Measurements from ENCODE around the gene ACTMAP. TPM values are rescaled to one million over a fixed set of nuclear protein-coding genes. Genes with fewer than 3 reads are reported as not detected.

The ACTMAP gene
- polyA plus RNA-seq, 3 donors: 4.3 to 13.0 (median 8.5) TPM

DNA sequence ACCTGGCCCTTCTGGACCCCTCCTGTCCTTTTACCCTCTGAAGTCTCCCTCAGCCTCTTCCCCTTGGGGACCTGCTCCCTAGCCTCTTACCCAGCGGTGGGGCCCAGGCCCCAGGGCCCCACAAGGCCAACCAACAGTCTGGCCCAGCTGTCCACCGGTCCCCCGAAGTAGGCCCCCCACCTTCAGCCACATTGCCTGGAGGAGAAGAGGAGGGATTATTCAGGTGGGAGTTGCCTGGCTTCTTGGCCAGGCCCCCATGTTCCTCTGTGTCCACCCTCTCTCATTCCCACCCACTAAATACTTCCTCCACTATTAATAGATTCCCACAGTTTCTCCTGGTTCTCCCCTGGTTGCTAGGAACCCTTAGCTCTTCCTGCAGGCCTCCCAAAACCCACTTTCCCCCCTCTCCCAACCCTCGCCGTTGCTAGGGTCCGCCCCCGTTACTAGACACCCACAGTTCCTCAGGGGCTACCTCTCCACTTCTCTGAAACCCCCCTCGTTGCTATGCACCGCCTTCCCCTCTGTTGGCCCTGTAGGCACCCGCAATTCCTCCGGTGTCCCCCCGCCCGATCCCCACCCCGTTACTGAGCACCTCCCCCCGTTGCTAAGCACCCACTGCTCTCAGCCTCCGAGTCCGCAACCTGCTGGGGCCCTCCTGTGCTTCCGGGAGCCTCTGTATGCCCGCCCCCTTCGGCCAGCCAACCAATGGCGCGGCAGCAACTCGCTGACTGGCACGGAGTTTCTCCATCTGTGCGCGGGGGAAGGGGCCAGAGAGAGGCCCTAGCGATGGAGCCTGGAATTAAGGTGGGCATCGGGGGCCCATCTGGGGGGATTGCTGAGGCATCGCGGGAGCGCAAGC lies 35.6 kb downstream of the ACTMAP start:
- Histone ChIP-seq H3K4me3 (replicated peaks in 1 of 3; ENCODE audit: low read depth in 2 of 3, low read length in 3 of 3) (peak overlapping the region; percentile 56 to 91 (median 61)), H3K4me1 (ENCODE audit: control insufficient read depth in 1 of 2, insufficient read depth in 2 of 2, low read length in 2 of 2) (peaks cover 45 to 53% of the 10 kb centered on the region in 2 donors)

GRCh38 chr19:40713939-40714338 lies 36.3 kb downstream of the ACTMAP start:
- no peak for DNase-seq
- Histone ChIP-seq H3K4me2 (replicated peaks; ENCODE audit: extremely low read depth, low read length, poor library complexity, severe bottlenecking) (peak overlapping the region; percentile 87), H3K27me3 (ENCODE audit: control insufficient read depth in 2 of 2, insufficient read depth in 2 of 2, low read length in 2 of 2) (no peaks in the 10 kb centered on the region), H3K4me1 (ENCODE audit: control insufficient read depth in 1 of 2, insufficient read depth in 2 of 2, low read length in 2 of 2) (peaks cover 38 to 46% of the 10 kb centered on the region in 2 donors), H2AFZ (ENCODE audit: insufficient read depth, low read depth, low read length, poor library complexity, severe bottlenecking) (peak overlapping the region; percentile 96), H3K9ac (ENCODE audit: insufficient read depth, low read length, poor library complexity, severe bottlenecking) (no peak overlapping the region), H3K4me3 (replicated peaks in 1 of 3; ENCODE audit: low read depth in 2 of 3, low read length in 3 of 3) (peak overlapping the region in 1 of 3 experiments; percentile 91), H3K27ac (ENCODE audit: low read depth in 1 of 2, low read length in 2 of 2) (peak overlapping the region in 1 of 2 donors; percentile 96), H3K36me3 (replicated peaks in 1 of 2; ENCODE audit: control insufficient read depth in 1 of 2, insufficient read depth in 2 of 2, low read length in 2 of 2) (peaks cover 11 to 32% of the 10 kb centered on the region in 2 donors), H4K20me1 (ENCODE audit: insufficient read depth, low read length) (no peaks in the 10 kb centered on the region), H3K9me3 (replicated peaks in 1 of 2; ENCODE audit: control insufficient read depth in 1 of 2, insufficient read depth in 1 of 2, low read length in 2 of 2) (no peaks in the 10 kb centered on the region), H3K79me2 (ENCODE audit: insufficient read depth, low read length) (peaks cover 32% of the 10 kb centered on the region)
- Mint-ChIP-seq H3K9me3 (peaks cover 0 to 3% (median 0%) of the 10 kb centered on the region in 7 donors), H3K36me3 (peaks cover 33 to 47% of the 10 kb centered on the region in 2 donors), H3K4me3 (peak overlapping the region in 1 of 2 donors; percentile 88), H3K27me3 (ENCODE audit: low read depth in 3 of 3) (peaks cover 0 to 8% (median 5%) of the 10 kb centered on the region in 3 donors), H3K27ac (peak overlapping the region in 5 of 7 donors; percentile 23 to 98 (median 79)), H3K4me1 (peaks cover 53% of the 10 kb centered on the region)
- intact Hi-C loops (cut with micrococcal nuclease): loop anchor here (2.0 kb wide), 2 partner anchors 35 to 63 kb away; no protein-coding TSS in a partner anchor
- TF ChIP-seq, protein P1, sequence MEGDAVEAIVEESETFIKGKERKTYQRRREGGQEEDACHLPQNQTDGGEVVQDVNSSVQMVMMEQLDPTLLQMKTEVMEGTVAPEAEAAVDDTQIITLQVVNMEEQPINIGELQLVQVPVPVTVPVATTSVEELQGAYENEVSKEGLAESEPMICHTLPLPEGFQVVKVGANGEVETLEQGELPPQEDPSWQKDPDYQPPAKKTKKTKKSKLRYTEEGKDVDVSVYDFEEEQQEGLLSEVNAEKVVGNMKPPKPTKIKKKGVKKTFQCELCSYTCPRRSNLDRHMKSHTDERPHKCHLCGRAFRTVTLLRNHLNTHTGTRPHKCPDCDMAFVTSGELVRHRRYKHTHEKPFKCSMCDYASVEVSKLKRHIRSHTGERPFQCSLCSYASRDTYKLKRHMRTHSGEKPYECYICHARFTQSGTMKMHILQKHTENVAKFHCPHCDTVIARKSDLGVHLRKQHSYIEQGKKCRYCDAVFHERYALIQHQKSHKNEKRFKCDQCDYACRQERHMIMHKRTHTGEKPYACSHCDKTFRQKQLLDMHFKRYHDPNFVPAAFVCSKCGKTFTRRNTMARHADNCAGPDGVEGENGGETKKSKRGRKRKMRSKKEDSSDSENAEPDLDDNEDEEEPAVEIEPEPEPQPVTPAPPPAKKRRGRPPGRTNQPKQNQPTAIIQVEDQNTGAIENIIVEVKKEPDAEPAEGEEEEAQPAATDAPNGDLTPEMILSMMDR (IDR thresholded peaks at IDR 0.05): no peak
- WGBS (ENCODE audit: insufficient coverage): 100% methylated on average over 1 of the region's 11 CpGs

More for the DNA sequence above, 35.6 kb downstream of the ACTMAP start:
- H4K20me1 ChIP-seq (ENCODE audit: insufficient read depth, low read length): no peaks in the 10 kb centered on the region
- H3K79me2 ChIP-seq (ENCODE audit: insufficient read depth, low read length): peaks cover 39% of the 10 kb centered on the region
- H3K27ac Mint-ChIP-seq: peak overlapping the region; percentile 92 to 98 (median 95)
- no peaks in the 10 kb centered on the region for H3K27me3 ChIP-seq (ENCODE audit: control insufficient read depth in 2 of 2, insufficient read depth in 2 of 2, low read length in 2 of 2)
- peak overlapping the region; percentile 87 for H3K4me2 ChIP-seq (replicated peaks; ENCODE audit: extremely low read depth, low read length, poor library complexity, severe bottlenecking)
- peak overlapping the region; percentile 88 for H3K9ac ChIP-seq (ENCODE audit: insufficient read depth, low read length, poor library complexity, severe bottlenecking)
- peak overlapping the region; percentile 96 for H2AFZ ChIP-seq (ENCODE audit: insufficient read depth, low read depth, low read length, poor library complexity, severe bottlenecking)
- H3K36me3 Mint-ChIP-seq: peaks cover 27 to 39% of the 10 kb centered on the region in 2 donors
- peaks cover 0 to 3% (median 0%) of the 10 kb centered on the region in 7 donors for H3K9me3 Mint-ChIP-seq
- H3K9me3 ChIP-seq (replicated peaks in 1 of 2; ENCODE audit: control insufficient read depth in 1 of 2, insufficient read depth in 1 of 2, low read length in 2 of 2): no peaks in the 10 kb centered on the region
- peak overlapping the region; percentile 82 to 88 for H3K4me3 Mint-ChIP-seq
- peaks cover 60% of the 10 kb centered on the region for H3K4me1 Mint-ChIP-seq
- intact Hi-C loops (cut with micrococcal nuclease): loop anchor here (2.0 kb wide), 2 partner anchors 34 to 62 kb away; no protein-coding TSS in a partner anchor
- peaks cover 4 to 25% of the 10 kb centered on the region in 2 donors for H3K36me3 ChIP-seq (replicated peaks in 1 of 2; ENCODE audit: control insufficient read depth in 1 of 2, insufficient read depth in 2 of 2, low read length in 2 of 2)
- peak overlapping the region in 1 of 2 donors; percentile 96 for H3K27ac ChIP-seq (ENCODE audit: low read depth in 1 of 2, low read length in 2 of 2)
- DNase-seq: peak; percentile 78 to 87 (median 85)
- TF ChIP-seq, protein P1 (IDR thresholded peaks at IDR 0.05): no peak
- WGBS (ENCODE audit: insufficient coverage): under 1% methylated on average over 27 of the region's 31 CpGs
- peaks cover 0 to 8% (median 5%) of the 10 kb centered on the region in 3 donors for H3K27me3 Mint-ChIP-seq (ENCODE audit: low read depth in 3 of 3)

Measured in CD14-positive monocyte (primary cell).